A673 (cell line): Measurements from ENCODE around the gene TANC1.

ENCODE experiments used
- EZH2 ChIP-seq: fragments of 200-600 bp; sonication (generic); IDR thresholded peaks from 2 replicates; pipeline ENCODE4 v1.6.1; 2017; ENCODE audit warnings: borderline replicate concordance, low read depth, mild to moderate bottlenecking, mixed read lengths, antibody characterized with exemption, low read length; ENCODE audit not compliant: poor library complexity, severe bottlenecking
- TF ChIP-seq, protein P1 (sequence below): fragments of 300-800, 200-600 bp; sonication (generic); conservative IDR thresholded peaks from 2 replicates; pipeline ENCODE4 v1.5.1; 2017; ENCODE audit warnings: low read depth, mild to moderate bottlenecking, antibody characterized with exemption, low read length, moderate library complexity, mixed read lengths

DNA sequence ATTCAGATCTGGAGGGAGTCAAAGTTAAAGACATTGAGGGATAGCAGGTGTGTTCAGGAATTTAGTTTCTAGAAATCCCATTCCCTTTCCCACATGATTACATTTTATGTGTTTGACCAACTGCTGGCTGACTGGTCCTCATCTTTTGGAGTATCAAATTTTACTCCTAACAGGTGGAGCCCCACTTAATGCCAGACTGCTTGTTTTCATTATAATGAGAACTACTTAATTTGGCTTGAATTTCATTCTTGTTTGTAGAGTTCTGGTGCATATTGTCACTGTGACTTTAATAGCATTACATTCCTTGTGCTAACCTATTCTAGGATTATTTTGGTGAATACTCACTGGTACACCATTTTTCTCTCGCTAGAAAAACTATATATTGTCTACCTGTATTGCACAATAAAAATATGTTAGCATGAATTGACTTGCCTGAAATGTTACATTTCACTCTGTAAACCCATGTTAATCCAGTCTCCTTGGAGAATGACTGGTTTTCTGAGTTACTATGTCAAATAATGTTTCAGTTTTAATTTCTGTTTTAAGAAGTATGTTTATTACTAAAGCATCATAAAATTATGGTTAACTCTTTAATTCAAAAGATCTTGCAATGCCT lies 98.2 kb downstream of the TANC1 start:
- TF ChIP-seq, protein P1, sequence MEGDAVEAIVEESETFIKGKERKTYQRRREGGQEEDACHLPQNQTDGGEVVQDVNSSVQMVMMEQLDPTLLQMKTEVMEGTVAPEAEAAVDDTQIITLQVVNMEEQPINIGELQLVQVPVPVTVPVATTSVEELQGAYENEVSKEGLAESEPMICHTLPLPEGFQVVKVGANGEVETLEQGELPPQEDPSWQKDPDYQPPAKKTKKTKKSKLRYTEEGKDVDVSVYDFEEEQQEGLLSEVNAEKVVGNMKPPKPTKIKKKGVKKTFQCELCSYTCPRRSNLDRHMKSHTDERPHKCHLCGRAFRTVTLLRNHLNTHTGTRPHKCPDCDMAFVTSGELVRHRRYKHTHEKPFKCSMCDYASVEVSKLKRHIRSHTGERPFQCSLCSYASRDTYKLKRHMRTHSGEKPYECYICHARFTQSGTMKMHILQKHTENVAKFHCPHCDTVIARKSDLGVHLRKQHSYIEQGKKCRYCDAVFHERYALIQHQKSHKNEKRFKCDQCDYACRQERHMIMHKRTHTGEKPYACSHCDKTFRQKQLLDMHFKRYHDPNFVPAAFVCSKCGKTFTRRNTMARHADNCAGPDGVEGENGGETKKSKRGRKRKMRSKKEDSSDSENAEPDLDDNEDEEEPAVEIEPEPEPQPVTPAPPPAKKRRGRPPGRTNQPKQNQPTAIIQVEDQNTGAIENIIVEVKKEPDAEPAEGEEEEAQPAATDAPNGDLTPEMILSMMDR, result no peak
- TF ChIP-seq EZH2, result no peak
